ENCODE data around the gene NUP58. TPM values are rescaled to one million over a fixed set of nuclear protein-coding genes. Genes with fewer than 3 reads are reported as not detected.

Gene NUP58
- total and polyA plus RNA-seq, 9 of the 15 experiments (the other 6 are each of a cell fraction or from before 2014, with no cell fraction given) = 12.5 to 98.0 (median 42.6) TPM

DNA sequence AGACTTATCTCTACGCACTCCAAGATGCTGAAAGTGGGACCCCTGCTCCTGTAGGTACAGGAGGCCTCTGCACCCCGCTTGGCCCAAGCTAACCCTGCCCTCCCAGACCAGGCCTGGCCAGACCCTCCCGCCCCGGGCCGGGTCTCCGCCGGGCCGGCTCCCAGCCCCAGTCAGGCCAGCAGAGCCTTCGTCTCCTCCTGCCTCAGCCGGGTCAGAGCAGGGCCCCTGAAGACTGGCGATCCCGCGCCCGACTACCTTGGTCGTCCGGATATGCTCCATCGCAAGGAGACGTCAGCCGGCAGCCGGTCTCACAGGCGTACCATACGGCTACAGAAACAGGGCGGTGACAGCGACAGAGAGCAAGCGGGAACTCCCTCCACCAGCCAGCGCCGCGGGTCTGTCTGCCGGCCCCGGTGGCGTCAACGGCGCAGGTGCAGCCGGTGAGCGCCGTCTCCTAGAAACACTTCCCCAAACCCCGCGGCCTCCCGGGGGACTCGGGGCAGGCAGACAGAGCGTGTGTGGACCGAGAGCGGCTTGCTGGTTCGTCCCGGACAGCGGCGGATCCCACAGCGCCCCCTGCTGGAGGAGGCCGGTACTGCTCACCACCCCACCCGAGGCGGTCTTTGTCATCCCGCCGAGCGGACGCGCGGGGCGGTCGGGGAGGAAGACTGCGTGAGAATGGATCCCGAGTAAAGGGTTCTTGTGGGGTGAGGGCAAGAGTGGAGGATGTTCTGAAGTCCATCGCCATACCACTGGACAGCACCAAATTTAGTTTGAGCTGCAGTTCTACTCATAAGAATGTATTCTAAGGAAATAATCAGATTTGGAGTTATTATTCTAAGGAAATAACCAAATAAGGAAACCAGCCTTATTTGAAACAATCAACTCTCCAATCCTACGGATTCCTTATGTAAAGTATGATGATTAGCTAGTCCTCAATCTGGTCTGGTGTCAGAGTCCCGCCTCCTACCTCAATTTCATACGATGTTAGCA lies 14.2 kb upstream of the NUP58 start, which contains the start of gene MTMR6 (continued):
- TF ChIP-seq SIN3B (IDR thresholded peaks at IDR 0.05; ENCODE audit: low read depth) = peak; percentile 43; the same call in 1 of the 2 replicates
- peak; percentile 66 for TF ChIP-seq SUPT5H (IDR thresholded peaks at IDR 0.05)
- peak; percentile 54; the same call in 1 of the 2 replicates for TF ChIP-seq JUND (IDR thresholded peaks at IDR 0.05; ENCODE audit: borderline replicate concordance, low read depth, low read length)
- no peak; the same call in 2 of the 3 replicates for TF ChIP-seq JUND (tag; IDR thresholded peaks at IDR 0.05; ENCODE audit: borderline replicate concordance, low read depth, low read length)
- 0 out of 2 replicates have a peak, but pooled peaks have one; percentile 43 for TF ChIP-seq GATAD2B (IDR thresholded peaks at IDR 0.05; ENCODE audit: borderline replicate concordance)
- TF ChIP-seq, protein P1, sequence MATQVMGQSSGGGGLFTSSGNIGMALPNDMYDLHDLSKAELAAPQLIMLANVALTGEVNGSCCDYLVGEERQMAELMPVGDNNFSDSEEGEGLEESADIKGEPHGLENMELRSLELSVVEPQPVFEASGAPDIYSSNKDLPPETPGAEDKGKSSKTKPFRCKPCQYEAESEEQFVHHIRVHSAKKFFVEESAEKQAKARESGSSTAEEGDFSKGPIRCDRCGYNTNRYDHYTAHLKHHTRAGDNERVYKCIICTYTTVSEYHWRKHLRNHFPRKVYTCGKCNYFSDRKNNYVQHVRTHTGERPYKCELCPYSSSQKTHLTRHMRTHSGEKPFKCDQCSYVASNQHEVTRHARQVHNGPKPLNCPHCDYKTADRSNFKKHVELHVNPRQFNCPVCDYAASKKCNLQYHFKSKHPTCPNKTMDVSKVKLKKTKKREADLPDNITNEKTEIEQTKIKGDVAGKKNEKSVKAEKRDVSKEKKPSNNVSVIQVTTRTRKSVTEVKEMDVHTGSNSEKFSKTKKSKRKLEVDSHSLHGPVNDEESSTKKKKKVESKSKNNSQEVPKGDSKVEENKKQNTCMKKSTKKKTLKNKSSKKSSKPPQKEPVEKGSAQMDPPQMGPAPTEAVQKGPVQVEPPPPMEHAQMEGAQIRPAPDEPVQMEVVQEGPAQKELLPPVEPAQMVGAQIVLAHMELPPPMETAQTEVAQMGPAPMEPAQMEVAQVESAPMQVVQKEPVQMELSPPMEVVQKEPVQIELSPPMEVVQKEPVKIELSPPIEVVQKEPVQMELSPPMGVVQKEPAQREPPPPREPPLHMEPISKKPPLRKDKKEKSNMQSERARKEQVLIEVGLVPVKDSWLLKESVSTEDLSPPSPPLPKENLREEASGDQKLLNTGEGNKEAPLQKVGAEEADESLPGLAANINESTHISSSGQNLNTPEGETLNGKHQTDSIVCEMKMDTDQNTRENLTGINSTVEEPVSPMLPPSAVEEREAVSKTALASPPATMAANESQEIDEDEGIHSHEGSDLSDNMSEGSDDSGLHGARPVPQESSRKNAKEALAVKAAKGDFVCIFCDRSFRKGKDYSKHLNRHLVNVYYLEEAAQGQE (IDR thresholded peaks at IDR 0.05; ENCODE audit: borderline replicate concordance) = 0 out of 2 replicates have a peak, but pooled peaks have one; percentile 16
- TF ChIP-seq, protein P1 (CRISPR knock-in tag; IDR thresholded peaks at IDR 0.05; ENCODE audit: low read depth) = 0 out of 2 replicates have a peak, but pooled peaks have one; percentile 29
- 0 out of 2 replicates have a peak, but pooled peaks have one; percentile 40 for TF ChIP-seq RNF2 (IDR thresholded peaks at IDR 0.05)
- TF ChIP-seq, protein P2, sequence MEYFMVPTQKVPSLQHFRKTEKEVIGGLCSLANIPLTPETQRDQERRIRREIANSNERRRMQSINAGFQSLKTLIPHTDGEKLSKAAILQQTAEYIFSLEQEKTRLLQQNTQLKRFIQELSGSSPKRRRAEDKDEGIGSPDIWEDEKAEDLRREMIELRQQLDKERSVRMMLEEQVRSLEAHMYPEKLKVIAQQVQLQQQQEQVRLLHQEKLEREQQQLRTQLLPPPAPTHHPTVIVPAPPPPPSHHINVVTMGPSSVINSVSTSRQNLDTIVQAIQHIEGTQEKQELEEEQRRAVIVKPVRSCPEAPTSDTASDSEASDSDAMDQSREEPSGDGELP (CRISPR knock-in tag; IDR thresholded peaks at IDR 0.05; ENCODE audit: borderline replicate concordance) = peak; percentile 62; the same call in 1 of the 2 replicates
- TF ChIP-seq TAF9B (IDR thresholded peaks at IDR 0.05; ENCODE audit: partially characterized antibody) = peak; percentile 44
- TF ChIP-seq, protein P3, sequence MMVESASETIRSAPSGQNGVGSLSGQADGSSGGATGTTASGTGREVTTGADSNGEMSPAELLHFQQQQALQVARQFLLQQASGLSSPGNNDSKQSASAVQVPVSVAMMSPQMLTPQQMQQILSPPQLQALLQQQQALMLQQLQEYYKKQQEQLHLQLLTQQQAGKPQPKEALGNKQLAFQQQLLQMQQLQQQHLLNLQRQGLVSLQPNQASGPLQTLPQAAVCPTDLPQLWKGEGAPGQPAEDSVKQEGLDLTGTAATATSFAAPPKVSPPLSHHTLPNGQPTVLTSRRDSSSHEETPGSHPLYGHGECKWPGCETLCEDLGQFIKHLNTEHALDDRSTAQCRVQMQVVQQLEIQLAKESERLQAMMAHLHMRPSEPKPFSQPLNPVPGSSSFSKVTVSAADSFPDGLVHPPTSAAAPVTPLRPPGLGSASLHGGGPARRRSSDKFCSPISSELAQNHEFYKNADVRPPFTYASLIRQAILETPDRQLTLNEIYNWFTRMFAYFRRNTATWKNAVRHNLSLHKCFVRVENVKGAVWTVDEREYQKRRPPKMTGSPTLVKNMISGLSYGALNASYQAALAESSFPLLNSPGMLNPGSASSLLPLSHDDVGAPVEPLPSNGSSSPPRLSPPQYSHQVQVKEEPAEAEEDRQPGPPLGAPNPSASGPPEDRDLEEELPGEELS (CRISPR knock-in tag; IDR thresholded peaks at IDR 0.05; ENCODE audit: borderline replicate concordance) = no peak
- 0 out of 2 replicates have a peak, but pooled peaks have one; percentile 36 for TF ChIP-seq GTF2F1 (IDR thresholded peaks at IDR 0.05; ENCODE audit: low read depth, low read length)
- TF ChIP-seq NFE2 (IDR thresholded peaks at IDR 0.05; ENCODE audit: low read depth) = no peak; the same call in 1 of the 2 replicates
- TF ChIP-seq NCOR1 (IDR thresholded peaks at IDR 0.05) = no peak; the same call in 1 of the 2 replicates
- peak; percentile 54 for TF ChIP-seq CXXC5 (CRISPR knock-in tag; IDR thresholded peaks at IDR 0.05)
- no peak for TF ChIP-seq DNMT1 (IDR thresholded peaks at IDR 0.05)
